ENCODE results near the gene STH. TPM values are rescaled to one million over a fixed set of nuclear protein-coding genes. Genes with fewer than 3 reads are reported as not detected.

Gene STH
- total RNA-seq, 1 donor from 2014 or later = not detected

GRCh38 chr17:46007461-46007965, 8.5 kb downstream of the STH start:
- H3K36me3 ChIP-seq = no peaks in the 10 kb centered on the region
- no peak overlapping the region for H3K27ac ChIP-seq
- TF ChIP-seq CTCF (IDR thresholded peaks at IDR 0.05) = no peak
- DNase-seq (no peak), ATAC-seq (no peak)
- H3K4me1 ChIP-seq = no peaks in the 10 kb centered on the region
- H3K27me3 ChIP-seq (ENCODE audit: low read depth) = no peaks in the 10 kb centered on the region
- no peak overlapping the region for H3K4me3 ChIP-seq
- no peaks in the 10 kb centered on the region for H3K9me3 ChIP-seq
- intact Hi-C loops (cut with DNase I) = no loop called here

- intact Hi-C loops (cut with DNase I) = no loop called here
- no peaks in the 10 kb centered on the region for H3K27me3 ChIP-seq (ENCODE audit: low read depth)
- no peaks in the 10 kb centered on the region for H3K36me3 ChIP-seq
- no peak for ATAC-seq
- peaks cover 4% of the 10 kb centered on the region for H3K4me1 ChIP-seq
- H3K9me3 ChIP-seq = no peaks in the 10 kb centered on the region
- H3K27ac ChIP-seq = no peak overlapping the region
- no peak for TF ChIP-seq CTCF (IDR thresholded peaks at IDR 0.05)
- no peak for DNase-seq
- no peak overlapping the region for H3K4me3 ChIP-seq
Observed at GRCh38 chr17:46008591-46008990, 9.5 kb downstream of the STH start.

- Histone ChIP-seq H3K27ac (no peak overlapping the region), H3K4me3 (no peak overlapping the region), H3K36me3 (no peaks in the 10 kb centered on the region), H3K27me3 (ENCODE audit: low read depth) (no peaks in the 10 kb centered on the region), H3K9me3 (no peaks in the 10 kb centered on the region), H3K4me1 (peaks cover 7% of the 10 kb centered on the region)
- no peak for TF ChIP-seq CTCF (IDR thresholded peaks at IDR 0.05)
- intact Hi-C loops (cut with DNase I) = no loop called here
- DNase-seq = no peak
- no peak for ATAC-seq
Observed at GRCh38 chr17:46009681-46010596, 10.9 kb downstream of the STH start.

GRCh38 chr17:46010597-46011186, 11.6 kb downstream of the STH start:
- no peak for TF ChIP-seq CTCF (IDR thresholded peaks at IDR 0.05)
- no peaks in the 10 kb centered on the region for H3K36me3 ChIP-seq
- ATAC-seq (no peak), DNase-seq (no peak)
- H3K27ac ChIP-seq = no peak overlapping the region
- no peak overlapping the region for H3K4me3 ChIP-seq
- no peaks in the 10 kb centered on the region for H3K27me3 ChIP-seq (ENCODE audit: low read depth)
- intact Hi-C loops (cut with DNase I) = no loop called here
- peaks cover 7% of the 10 kb centered on the region for H3K4me1 ChIP-seq
- no peaks in the 10 kb centered on the region for H3K9me3 ChIP-seq

- DNase-seq (no peak), ATAC-seq (no peak)
- Histone ChIP-seq H3K9me3 (no peaks in the 10 kb centered on the region), H3K27me3 (ENCODE audit: low read depth) (no peaks in the 10 kb centered on the region), H3K27ac (no peak overlapping the region), H3K4me3 (no peak overlapping the region), H3K36me3 (no peaks in the 10 kb centered on the region), H3K4me1 (peaks cover 7% of the 10 kb centered on the region)
- no peak for TF ChIP-seq CTCF (IDR thresholded peaks at IDR 0.05)
- intact Hi-C loops (cut with DNase I) = no loop called here
Observed at GRCh38 chr17:46011711-46012505, 12.9 kb downstream of the STH start.
